ENCODE data around the gene PCNP.
"Not testable (repeated sequence)": the region's sequence is repeated elsewhere in the genome, so short reads cannot be mapped to it uniquely, and the experiment has no call there.

The PCNP gene

DNA sequence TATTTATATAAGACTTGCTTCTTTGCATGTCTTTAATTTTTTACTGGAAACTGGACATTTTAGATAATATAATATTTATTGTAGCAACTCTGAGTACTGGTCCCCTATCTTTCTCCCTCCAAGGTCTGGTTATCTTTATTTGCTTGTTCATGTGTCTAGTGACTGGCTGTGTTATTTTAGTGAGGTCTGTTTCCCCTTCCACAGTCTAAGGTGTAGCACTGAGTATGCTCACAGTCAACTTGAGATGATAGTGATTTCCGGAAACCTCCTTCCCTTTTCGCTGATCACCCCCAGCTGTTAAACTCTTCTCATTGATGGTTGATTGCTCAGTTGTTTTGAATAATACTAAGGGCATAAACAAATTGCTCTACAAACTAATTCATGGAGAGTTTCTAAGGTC lies 37.0 kb downstream of the PCNP start:
- TF ChIP-seq, protein P1, sequence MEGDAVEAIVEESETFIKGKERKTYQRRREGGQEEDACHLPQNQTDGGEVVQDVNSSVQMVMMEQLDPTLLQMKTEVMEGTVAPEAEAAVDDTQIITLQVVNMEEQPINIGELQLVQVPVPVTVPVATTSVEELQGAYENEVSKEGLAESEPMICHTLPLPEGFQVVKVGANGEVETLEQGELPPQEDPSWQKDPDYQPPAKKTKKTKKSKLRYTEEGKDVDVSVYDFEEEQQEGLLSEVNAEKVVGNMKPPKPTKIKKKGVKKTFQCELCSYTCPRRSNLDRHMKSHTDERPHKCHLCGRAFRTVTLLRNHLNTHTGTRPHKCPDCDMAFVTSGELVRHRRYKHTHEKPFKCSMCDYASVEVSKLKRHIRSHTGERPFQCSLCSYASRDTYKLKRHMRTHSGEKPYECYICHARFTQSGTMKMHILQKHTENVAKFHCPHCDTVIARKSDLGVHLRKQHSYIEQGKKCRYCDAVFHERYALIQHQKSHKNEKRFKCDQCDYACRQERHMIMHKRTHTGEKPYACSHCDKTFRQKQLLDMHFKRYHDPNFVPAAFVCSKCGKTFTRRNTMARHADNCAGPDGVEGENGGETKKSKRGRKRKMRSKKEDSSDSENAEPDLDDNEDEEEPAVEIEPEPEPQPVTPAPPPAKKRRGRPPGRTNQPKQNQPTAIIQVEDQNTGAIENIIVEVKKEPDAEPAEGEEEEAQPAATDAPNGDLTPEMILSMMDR (IDR thresholded peaks at IDR 0.05; ENCODE audit: low read depth, low read length) = no peak
- Histone ChIP-seq H3K36me3 (no peaks in the 10 kb centered on the region), H3K27ac (no peak overlapping the region), H3K27me3 (ENCODE audit: insufficient read depth, low read depth, severe bottlenecking) (no peaks in the 10 kb centered on the region), H3K9me3 (ENCODE audit: severe bottlenecking) (no peaks in the 10 kb centered on the region), H3K4me3 (ENCODE audit: low read depth, low read length) (no peak overlapping the region)
- DNase-seq = no peak

DNA sequence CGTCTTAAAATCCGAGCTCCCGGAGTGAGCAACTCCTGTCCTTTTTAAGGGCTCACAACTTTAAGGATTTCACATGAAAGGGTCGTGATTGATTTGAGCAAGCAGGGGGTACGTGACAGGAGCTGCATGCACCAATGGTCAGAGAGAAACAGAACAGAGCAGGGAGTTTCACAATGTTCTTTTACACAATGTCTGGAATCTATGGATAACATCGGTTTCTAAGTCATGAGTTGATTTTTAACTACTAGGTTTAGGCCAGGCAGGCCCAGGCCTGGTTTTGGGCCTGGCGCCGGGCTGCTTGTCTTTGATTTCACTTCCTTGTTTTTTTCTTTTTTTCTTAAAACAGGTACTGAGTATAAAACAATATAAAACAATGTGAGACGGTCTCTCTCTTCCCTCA lies 39.0 kb downstream of the PCNP start:
- not testable (repeated sequence) for H3K9me3 ChIP-seq (ENCODE audit: severe bottlenecking); H3K27me3 ChIP-seq (ENCODE audit: insufficient read depth, low read depth, severe bottlenecking); H3K36me3 ChIP-seq; DNase-seq; H3K4me3 ChIP-seq (ENCODE audit: low read depth, low read length); H3K27ac ChIP-seq

DNA sequence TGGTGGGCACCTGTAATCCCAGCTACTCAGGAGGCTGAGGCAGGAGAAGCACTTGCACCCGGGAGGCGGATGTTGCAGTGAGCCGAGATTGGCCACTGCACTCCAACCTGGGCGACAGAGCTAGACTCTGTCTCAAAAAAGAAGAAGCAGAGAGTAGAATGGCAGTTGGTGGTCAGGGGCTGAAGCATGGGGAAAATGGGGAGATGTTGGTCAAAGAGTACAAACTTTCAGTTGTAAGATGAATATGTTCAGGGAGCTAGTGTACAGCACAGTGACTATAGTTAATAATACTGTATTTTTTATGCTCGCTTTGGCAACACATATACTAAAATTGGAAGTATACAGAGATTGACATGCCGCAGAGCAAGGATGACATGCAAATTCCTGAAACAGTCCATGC lies 41.5 kb downstream of the PCNP start:
- TF ChIP-seq, protein P1 (IDR thresholded peaks at IDR 0.05; ENCODE audit: low read depth, low read length) = no peak
- Histone ChIP-seq H3K27ac (no peak overlapping the region), H3K27me3 (ENCODE audit: insufficient read depth, low read depth, severe bottlenecking) (no peaks in the 10 kb centered on the region), H3K4me3 (ENCODE audit: low read depth, low read length) (no peak overlapping the region), H3K36me3 (no peaks in the 10 kb centered on the region), H3K9me3 (ENCODE audit: severe bottlenecking) (no peaks in the 10 kb centered on the region)
- DNase-seq = no peak

DNA sequence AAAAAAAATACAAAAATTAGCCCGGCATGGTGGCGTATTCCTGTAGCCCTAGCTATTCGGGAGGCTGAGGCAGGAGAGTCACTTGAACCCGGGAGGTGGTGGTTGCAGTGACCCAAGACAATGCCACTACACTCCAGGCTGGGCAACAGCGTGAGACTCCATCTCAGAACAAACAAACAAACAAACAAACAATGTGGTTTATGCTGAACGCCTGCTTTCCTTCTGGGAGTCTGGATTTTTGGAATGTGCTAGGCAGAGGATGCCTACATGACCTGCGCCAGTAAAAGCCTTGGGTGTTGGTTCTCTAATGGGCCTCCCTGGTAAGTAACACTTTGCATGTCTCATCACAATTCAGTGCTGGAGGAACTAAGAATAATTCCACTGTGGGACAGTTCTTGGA lies 43.5 kb downstream of the PCNP start:
- no peaks in the 10 kb centered on the region for H3K27me3 ChIP-seq (ENCODE audit: insufficient read depth, low read depth, severe bottlenecking)
- no peaks in the 10 kb centered on the region for H3K9me3 ChIP-seq (ENCODE audit: severe bottlenecking)
- no peak overlapping the region for H3K4me3 ChIP-seq (ENCODE audit: low read depth, low read length)
- TF ChIP-seq, protein P1 (IDR thresholded peaks at IDR 0.05; ENCODE audit: low read depth, low read length) = no peak
- no peak for DNase-seq
- H3K36me3 ChIP-seq = no peaks in the 10 kb centered on the region
- H3K27ac ChIP-seq = no peak overlapping the region

DNA sequence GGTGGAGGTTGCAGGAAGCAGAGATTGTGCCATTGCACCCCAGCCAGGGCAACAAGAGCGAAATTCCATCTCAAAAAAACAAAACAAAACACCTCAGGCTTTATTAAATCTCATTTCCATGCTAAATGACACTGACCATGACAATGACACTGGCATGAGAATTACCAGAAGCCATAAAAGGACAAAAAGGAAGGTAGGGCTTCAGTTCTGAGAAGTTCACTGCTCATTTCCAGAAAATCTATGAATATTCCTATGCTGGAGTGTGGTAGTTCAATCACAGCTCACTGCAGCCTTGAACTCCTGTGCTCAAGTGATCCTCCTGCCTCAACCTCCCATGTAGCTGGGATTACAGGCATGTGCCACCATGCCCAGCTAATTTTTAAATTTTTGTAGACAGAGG lies 44.7 kb downstream of the PCNP start:
- Histone ChIP-seq H3K9me3 (ENCODE audit: severe bottlenecking) (no peaks in the 10 kb centered on the region), H3K36me3 (no peaks in the 10 kb centered on the region), H3K27me3 (ENCODE audit: insufficient read depth, low read depth, severe bottlenecking) (no peaks in the 10 kb centered on the region), H3K27ac (no peak overlapping the region), H3K4me3 (ENCODE audit: low read depth, low read length) (no peak overlapping the region)
- TF ChIP-seq, protein P1 (IDR thresholded peaks at IDR 0.05; ENCODE audit: low read depth, low read length) = no peak
- no peak for DNase-seq

DNA sequence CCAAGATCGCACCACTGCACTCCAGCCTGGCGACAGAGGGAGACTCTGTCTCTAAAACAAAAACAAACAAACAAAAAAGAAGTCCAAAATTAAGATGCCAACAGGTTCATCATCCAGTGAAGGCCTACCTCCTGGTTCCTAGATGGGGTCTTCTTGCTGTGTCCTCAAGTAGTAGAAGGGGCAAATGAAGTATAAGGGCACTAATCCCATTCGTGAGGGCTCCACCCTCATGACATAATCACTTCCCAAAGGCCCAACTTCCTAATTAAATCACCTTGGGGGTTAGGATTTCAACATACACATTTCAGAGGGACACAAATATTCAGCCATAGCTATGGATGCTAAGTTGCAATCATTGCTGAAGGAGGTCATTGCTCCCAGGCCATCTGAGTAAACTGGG lies 45.8 kb downstream of the PCNP start:
- DNase-seq = no peak
- H3K9me3 ChIP-seq (ENCODE audit: severe bottlenecking) = no peaks in the 10 kb centered on the region
- H3K27ac ChIP-seq = no peak overlapping the region
- no peaks in the 10 kb centered on the region for H3K27me3 ChIP-seq (ENCODE audit: insufficient read depth, low read depth, severe bottlenecking)
- H3K36me3 ChIP-seq = no peaks in the 10 kb centered on the region
- no peak overlapping the region for H3K4me3 ChIP-seq (ENCODE audit: low read depth, low read length)
- TF ChIP-seq, protein P1 (IDR thresholded peaks at IDR 0.05; ENCODE audit: low read depth, low read length) = no peak

Measured in WERI-Rb-1 (cell line).